Activated CD8-positive, alpha-beta memory T cell treated with anti-CD3 and anti-CD28 coated beads, Interleukin-2, amount 50 U/mL, for 48 hours (primary cell): ENCODE results near the gene SNRK.

Source experiments
- DNase-seq: peaks from one replicate; pipeline ENCODE4 v3.0.0-alpha.2; 2020

SNRK gene

DNA sequence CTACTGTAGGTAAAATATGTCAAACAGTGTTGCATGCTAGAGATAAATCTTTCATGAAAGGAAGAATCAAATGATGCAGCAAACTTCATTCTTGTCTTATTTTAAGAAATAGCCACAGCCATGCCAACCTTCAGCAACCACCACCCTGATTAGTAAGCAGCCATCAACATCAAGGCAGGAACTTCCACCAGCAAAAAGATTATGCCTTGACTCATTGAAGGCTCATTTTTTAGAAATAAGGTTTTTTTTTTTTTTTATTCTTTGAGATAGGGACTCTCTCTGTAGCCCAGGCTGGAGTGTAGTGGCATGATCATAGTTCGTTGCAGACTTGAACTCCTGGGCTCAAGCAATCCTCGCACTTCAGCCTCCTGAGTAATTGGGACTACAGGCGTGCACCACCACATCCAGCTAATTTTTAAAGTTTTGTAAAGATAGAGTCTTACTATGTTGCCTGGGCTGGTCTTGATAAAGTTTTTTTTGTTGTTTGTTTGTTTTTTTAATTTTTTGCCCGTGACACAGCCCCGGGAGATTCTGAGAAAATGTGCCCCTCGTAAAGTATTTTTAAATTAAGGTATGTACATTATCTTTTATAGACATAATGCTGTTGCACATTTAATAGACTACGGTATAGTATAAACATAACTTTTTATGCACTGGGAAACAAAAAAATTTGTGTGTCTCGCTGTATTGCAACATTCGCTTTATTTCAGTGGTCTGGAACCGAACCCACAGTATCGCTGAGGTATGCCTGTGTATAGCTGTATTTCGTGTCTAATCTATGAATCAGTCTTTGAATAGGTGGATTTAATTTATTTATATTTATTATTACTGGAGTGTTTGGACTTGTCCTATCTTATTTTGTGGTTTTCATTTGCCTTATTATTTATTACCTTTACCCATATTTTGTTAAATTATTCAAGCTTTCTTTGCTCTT is 23.3 kb downstream of the SNRK start:
- DNase-seq, result no peak

- no peak for DNase-seq
Measured at GRCh38 chr3:43316783-43317460, 30.6 kb downstream of the SNRK start.

- DNase-seq, result no peak
Measured at GRCh38 chr3:43317461-43318316, 31.3 kb downstream of the SNRK start.

DNA sequence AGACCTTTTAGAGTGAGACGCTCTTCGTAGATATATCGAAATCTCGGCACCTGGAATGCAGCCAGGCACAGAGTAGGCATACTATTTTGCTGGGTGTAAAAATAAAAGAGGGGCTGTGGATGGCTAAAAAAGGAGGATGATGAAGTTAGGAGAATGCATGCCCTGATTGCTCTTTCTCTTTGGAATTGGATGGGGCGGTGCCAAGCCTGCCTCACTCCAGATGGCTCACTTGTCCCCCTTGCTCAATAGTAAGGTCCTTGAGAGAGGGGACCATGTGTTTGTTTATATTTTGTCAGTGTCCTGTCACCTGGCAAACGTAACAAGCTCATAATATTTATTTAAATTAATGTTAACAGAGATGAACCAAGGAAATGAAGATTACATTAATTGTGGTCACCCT is 33.0 kb downstream of the SNRK start:
- no peak for DNase-seq

DNA sequence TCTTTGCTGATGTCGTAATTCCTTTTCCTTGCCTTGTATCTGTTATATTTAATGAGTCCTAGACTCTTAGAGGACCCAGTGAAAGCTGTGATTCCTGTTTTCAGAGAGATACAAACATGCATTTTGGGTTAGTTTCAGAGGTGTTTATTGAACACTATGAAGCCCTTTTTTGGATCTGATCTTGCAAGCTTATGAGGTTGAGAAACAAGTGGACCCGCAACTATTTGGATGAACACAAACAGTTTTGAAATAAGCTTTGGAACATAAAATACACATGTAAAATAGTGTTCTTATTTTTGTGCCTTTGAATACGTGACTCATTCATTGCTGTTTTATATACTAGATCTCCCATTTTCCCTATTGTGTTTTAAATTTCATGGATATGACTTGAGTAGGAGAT is 33.5 kb downstream of the SNRK start:
- no peak for DNase-seq

- DNase-seq, result no peak
Measured at GRCh38 chr3:43320288-43320687, 33.9 kb downstream of the SNRK start.

GRCh38 chr3:43323541-43323940 is 37.2 kb downstream of the SNRK start:
- no peak for DNase-seq

DNA sequence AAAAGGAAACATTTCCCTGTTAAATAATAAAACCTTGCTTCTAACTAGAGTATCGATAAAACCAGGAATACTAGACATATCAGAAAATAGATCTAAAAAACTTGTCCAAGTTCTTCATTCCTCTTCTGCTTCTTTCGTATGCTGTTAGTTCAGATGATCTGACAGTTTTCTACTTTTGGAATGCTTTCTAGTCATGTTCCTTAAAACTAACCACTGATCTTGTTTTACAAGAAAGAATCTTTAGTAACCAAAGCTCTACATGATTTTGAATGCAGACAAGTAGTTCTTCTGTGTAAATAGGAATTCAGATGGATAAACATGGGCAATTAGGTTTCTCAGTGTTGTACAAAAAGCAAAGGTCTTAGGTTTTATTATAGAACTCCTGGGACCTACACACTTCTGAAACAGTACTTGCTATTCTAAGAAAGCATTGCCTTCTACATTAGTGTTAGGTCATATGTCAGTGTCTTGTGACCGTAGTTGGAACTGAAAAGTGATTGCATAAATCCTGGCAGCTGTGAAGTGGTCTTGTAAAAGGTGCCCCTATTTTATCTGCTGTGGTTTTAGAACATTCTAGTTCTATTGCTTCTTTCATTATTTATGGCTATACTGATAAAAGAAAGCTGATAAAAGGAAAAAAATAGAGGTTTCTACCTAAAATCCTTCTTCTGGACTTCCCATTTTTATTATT is 40.7 kb downstream of the SNRK start:
- no peak for DNase-seq

DNA sequence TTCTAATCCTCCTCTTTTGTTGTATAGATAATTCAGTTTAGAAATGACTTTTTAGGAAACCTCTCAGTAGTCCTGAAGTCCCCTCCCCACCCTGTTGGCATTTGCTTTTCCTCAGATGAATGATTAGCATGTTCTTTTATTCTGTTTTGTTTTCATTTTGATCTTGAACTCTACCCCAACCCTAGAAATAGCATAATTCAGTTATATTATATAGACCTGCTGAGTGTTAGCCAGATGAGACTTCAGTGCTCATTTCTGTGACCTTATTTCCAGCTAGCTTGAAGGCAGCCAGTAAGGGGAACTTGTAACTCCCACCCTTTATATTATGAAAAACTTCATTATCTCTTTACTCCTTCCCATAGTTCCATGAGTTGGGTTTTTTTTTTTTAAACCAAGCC is 41.2 kb downstream of the SNRK start:
- DNase-seq, result no peak

GRCh38 chr3:43328653-43329052 is 42.3 kb downstream of the SNRK start:
- no peak for DNase-seq

DNA sequence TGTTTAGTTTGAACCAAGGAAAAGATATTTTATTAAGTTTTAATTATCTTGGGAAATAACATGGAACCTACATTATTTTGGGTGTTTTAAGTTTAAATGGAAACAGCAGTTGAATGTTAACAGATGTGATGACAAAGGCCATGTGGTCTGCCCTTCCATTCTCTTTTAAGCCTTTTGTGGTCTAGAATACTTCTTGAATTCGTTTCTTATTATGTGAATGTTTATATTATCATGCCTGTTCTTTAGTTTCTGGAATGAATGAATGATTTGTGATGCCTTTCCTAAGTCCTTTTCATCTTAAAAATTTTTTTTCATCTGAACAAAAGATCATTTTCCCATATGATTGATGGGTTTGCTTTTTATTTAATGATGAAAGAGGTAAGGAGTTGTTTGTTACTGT is 44.6 kb downstream of the SNRK start:
- DNase-seq, result no peak

- no peak for DNase-seq
Measured at GRCh38 chr3:43331381-43331780, 45.0 kb downstream of the SNRK start.

DNA sequence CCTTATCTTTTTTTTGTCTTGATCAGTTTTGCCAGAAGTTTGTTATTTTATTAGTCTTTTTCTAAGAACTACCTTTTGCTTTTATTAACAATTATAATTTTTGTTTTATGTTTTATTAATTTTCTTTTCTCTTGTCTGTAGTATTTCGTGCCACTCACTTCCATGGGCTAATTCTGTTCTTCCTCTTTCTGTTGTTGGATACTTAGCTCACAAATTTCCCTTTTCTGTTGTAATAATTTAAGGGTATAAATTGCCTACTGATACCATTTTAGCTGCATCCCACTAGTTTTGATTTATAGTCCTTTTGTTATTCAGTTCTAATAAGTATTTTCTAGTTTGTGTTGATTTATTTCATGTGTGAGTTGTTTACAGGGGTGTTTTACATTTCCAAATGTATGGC is 48.6 kb downstream of the SNRK start:
- DNase-seq, result no peak

GRCh38 chr3:43335799-43336198 is 49.5 kb downstream of the SNRK start:
- DNase-seq, result no peak

DNA sequence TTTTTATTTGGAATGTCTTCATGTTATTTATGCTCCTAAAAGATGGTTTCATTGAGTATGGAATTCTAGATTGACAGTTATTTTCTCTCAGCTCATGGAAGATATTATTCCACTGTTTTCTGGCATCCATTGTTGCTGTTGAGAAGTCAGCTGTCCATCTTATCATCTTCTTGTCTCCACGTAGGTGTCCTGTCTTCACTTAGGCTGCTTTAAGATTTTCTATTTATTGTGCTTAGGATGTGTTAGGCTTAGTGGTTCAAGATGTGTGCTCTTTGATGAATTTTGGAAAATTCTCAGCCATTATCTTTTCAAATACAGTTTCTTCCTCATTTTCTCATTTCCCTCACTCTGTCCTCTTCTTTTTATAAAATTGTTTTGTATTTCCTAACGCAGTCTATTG is 52.0 kb downstream of the SNRK start:
- DNase-seq, result no peak

GRCh38 chr3:43340403-43340802 is 54.1 kb downstream of the SNRK start:
- DNase-seq, result no peak

- no peak for DNase-seq
Measured at GRCh38 chr3:43341788-43342187, 55.4 kb downstream of the SNRK start.

- DNase-seq, result no peak
Measured at GRCh38 chr3:43343185-43343584, 56.8 kb downstream of the SNRK start.

- no peak for DNase-seq
Measured at GRCh38 chr3:43343815-43344214, 57.5 kb downstream of the SNRK start.

DNA sequence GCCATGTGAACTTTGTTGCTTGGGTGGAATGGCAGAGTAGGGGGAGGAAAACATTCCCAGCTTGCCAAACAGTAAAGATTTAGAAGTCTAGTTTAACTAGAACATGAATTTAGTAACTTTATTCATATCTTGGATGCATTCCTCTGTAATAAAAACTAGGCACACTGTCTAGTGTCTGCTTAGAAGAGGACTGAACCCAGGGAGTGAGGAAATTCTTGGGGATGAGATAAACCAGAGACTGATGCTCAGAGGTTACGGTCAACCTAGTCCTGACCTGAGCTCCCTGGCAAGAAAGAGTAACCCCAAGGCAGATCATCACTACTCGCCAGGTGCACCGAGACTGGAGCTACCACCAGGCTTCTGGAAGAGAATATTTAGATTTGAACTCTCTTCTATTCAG is 58.2 kb downstream of the SNRK start:
- DNase-seq, result no peak

GRCh38 chr3:43345246-43345645 is 58.9 kb downstream of the SNRK start:
- no peak for DNase-seq

GRCh38 chr3:43345877-43346276 is 59.5 kb downstream of the SNRK start:
- DNase-seq, result no peak
